HEK293 (cell line): ENCODE data around the gene CMC1.

Source experiments
- ZNF416 ChIP-seq: fragments of 450-650 bp; formaldehyde crosslinking; IDR thresholded peaks from 2 replicates; pipeline ENCODE4 v1.5.1; 2016; ENCODE audit warnings: missing biosample characterization, missing genetic modification characterization
- TF ChIP-seq, protein P1 (sequence below): fragments of 450-650 bp; formaldehyde crosslinking; IDR thresholded peaks from 2 replicates; pipeline ENCODE4 v1.5.1; 2016; ENCODE audit warnings: missing biosample characterization, missing genetic modification characterization

DNA sequence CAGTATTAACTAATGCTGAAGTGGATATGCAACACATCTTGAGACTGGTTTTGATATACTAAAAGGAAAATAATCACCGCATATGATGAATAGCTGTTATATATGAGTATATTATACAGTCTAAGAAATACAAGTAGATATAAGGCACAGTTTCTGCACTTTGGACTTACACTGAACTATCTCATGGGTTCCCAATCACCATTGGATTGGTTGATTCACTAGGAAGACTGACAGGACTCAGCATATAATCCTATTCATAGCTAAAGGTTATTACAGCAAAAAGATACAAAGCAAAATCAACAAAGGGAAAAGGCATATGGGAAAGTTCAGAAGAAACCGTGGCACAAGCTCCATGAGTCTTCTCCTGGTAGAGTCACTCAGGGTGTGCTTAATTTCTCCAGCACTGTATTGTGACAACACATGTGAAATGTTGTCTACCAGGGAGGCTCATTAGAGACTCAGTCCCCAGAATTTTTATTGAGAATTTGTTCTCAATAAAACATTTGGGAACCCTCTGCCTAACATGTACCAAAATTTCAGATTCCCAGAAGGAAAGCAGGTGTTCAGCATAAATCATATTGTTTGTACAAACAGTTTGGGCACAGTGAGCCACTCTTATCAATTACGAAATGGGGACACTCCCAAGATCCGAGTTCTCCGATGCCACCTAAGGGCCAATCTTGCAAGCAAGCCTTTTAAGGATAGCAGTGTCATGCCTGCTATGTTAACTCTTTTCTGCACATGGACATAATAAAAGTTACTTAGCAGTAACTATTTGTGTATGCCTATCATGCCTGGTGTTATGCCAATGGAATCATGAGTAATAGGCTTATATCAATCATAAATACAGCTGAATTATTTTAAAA lies 26.8 kb downstream of the CMC1 start:
- TF ChIP-seq ZNF416 (tag by site-specific recombination), result no peak
- TF ChIP-seq, protein P1, sequence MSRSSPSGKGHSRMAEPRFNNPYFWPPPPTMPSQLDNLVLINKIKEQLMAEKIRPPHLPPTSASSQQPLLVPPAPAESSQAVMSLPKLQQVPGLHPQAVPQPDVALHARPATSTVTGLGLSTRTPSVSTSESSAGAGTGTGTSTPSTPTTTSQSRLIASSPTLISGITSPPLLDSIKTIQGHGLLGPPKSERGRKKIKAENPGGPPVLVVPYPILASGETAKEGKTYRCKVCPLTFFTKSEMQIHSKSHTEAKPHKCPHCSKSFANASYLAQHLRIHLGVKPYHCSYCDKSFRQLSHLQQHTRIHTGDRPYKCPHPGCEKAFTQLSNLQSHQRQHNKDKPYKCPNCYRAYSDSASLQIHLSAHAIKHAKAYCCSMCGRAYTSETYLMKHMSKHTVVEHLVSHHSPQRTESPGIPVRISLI (tag by site-specific recombination), result no peak
